ENCODE measurements around the gene HERPUD1. TPM values are rescaled to one million over a fixed set of nuclear protein-coding genes. Genes with fewer than 3 reads are reported as not detected.

Gene HERPUD1
- total RNA-seq (209 TPM), polyA plus RNA-seq (ENCODE audit: insufficient read depth, low read depth, low replicate concordance) (234 TPM)
- long read RNA-seq, donor 1, transcript HERPUD1-216 (2 exons, 509 nt), result minor isoform, 7 of 42 reads
- long read RNA-seq, donor 1, transcript HERPUD1-204 (8 exons, 2,946 nt), result major isoform, 23 of 42 reads
- long read RNA-seq, donor 1, partial matches to known transcripts, result 7 of 42 reads
- long read RNA-seq, donor 1, other reads (novel, unspliced or antisense), result 0 of 42 reads
- long read RNA-seq, donor 2, transcript HERPUD1-204 (8 exons, 2,946 nt), result major isoform, 27 of 33 reads
- long read RNA-seq, donor 2, partial matches to known transcripts, result 0 of 33 reads
- long read RNA-seq, donor 2, other reads (novel, unspliced or antisense), result 0 of 33 reads
- long read RNA-seq, donor 3, transcript HERPUD1-204 (8 exons, 2,946 nt), result major isoform, 41 of 65 reads
- long read RNA-seq, donor 3, partial matches to known transcripts, result 12 of 65 reads
- long read RNA-seq, donor 3, other reads (novel, unspliced or antisense), result 0 of 65 reads
- long read RNA-seq, donor 4, transcript HERPUD1-204 (8 exons, 2,946 nt), result major isoform, 29 of 36 reads
- long read RNA-seq, donor 4, partial matches to known transcripts, result 0 of 36 reads
- long read RNA-seq, donor 4, other reads (novel, unspliced or antisense), result 0 of 36 reads
- long read RNA-seq, donor 5, partial matches to known transcripts, result 0 of 2 reads
- long read RNA-seq, donor 5, other reads (novel, unspliced or antisense), result 0 of 2 reads
- long read RNA-seq, donor 6, transcript HERPUD1-204 (8 exons, 2,946 nt), result major isoform, 12 of 24 reads
- long read RNA-seq, donor 6, partial matches to known transcripts, result 9 of 24 reads
- long read RNA-seq, donor 6, other reads (novel, unspliced or antisense), result 0 of 24 reads
- long read RNA-seq, donor 7, transcript HERPUD1-201 (8 exons, 1,862 nt), result minor isoform, 9 of 253 reads
- long read RNA-seq, donor 7, transcript HERPUD1-204 (8 exons, 2,946 nt), result major isoform, 223 of 253 reads
- long read RNA-seq, donor 7, partial matches to known transcripts, result 5 of 253 reads
- long read RNA-seq, donor 7, other reads (novel, unspliced or antisense), result 10 of 253 reads
- long read RNA-seq, donor 8, transcript HERPUD1-204 (8 exons, 2,946 nt), result major isoform, 22 of 35 reads
- long read RNA-seq, donor 8, partial matches to known transcripts, result 9 of 35 reads
- long read RNA-seq, donor 8, other reads (novel, unspliced or antisense), result 0 of 35 reads
- long read RNA-seq, donor 9, transcript HERPUD1-204 (8 exons, 2,946 nt), result major isoform, 19 of 27 reads
- long read RNA-seq, donor 9, partial matches to known transcripts, result 5 of 27 reads
- long read RNA-seq, donor 9, other reads (novel, unspliced or antisense), result 0 of 27 reads
- long read RNA-seq, donor 10, transcript HERPUD1-201 (8 exons, 1,862 nt), result minor isoform, 5 of 37 reads
- long read RNA-seq, donor 10, transcript HERPUD1-204 (8 exons, 2,946 nt), result major isoform, 20 of 37 reads
- long read RNA-seq, donor 10, transcript HERPUD1-216 (2 exons, 509 nt), result minor isoform, 9 of 37 reads
- long read RNA-seq, donor 10, partial matches to known transcripts, result 0 of 37 reads
- long read RNA-seq, donor 10, other reads (novel, unspliced or antisense), result 0 of 37 reads

DNA sequence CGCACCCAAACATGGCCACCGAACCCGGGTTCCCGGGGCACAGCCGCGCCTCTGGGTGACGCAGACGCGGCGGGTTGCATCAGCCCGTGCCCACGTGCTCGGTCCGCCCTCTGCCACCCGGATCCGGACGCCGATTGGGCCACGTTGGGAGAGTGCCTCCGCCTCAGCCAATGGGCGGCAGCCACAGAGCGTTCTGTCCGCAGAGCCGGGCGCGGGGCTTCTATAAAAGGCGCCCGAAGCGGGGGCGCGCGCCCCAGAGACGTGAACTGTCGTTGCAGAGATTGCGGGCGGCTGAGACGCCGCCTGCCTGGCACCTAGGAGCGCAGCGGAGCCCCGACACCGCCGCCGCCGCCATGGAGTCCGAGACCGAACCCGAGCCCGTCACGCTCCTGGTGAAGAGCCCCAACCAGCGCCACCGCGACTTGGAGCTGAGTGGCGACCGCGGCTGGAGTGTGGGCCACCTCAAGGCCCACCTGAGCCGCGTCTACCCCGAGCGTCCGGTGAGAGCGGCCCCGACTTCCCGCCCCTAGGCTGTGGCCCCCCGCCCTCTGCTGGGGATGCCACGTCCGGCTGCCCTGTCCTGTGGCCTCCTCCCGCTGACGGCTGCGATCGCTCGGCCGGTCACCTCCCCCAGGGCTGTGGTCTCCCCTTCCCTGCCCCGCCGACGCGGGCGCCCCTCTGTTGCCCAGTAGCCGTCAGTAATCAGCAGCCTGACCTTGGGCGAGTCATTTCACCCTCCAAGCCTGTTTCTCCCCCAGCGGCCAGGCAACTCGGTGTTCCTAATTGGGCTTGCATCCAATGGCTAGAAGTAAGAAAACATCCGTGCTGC lies at the start of gene HERPUD1:
Gene HERPUD1 (plus strand): TSS at position 251 of the 829 bp plus-strand sequence. CDS start 103 bp downstream, at position 354.
- DNase-seq (peak; percentile 98 to 100 (median 99)), FAIRE-seq (peak; percentile 78)
- H3K9me3 ChIP-seq (ENCODE audit: control insufficient read depth in 2 of 3, insufficient read depth in 1 of 3, low read length in 3 of 3), result no peaks in the 10 kb centered on the region
- peaks cover 5 to 19% (median 18%) of the 10 kb centered on the region in 3 donors for H3K4me1 ChIP-seq (ENCODE audit: control insufficient read depth in 2 of 3, insufficient read depth in 2 of 3, low read depth in 1 of 3, low read length in 3 of 3)
- H3K27ac ChIP-seq (ENCODE audit: low read depth in 2 of 2, low read length in 2 of 2), result peak within 1 kb of the TSS; percentile 99
- H3K9ac ChIP-seq (ENCODE audit: low read length in 3 of 3), result peak within 1 kb of the TSS; percentile 39 to 99 (median 95)
- peak within 1 kb of the TSS; percentile 78 to 89 (median 87) for H3K4me3 ChIP-seq (ENCODE audit: low read length in 3 of 3)
- peaks cover 6 to 24% (median 16%) of the 10 kb centered on the region in 3 donors for H3K36me3 ChIP-seq (ENCODE audit: control insufficient read depth in 2 of 3, insufficient read depth in 3 of 3, low read length in 3 of 3)
- TF ChIP-seq, protein P1, sequence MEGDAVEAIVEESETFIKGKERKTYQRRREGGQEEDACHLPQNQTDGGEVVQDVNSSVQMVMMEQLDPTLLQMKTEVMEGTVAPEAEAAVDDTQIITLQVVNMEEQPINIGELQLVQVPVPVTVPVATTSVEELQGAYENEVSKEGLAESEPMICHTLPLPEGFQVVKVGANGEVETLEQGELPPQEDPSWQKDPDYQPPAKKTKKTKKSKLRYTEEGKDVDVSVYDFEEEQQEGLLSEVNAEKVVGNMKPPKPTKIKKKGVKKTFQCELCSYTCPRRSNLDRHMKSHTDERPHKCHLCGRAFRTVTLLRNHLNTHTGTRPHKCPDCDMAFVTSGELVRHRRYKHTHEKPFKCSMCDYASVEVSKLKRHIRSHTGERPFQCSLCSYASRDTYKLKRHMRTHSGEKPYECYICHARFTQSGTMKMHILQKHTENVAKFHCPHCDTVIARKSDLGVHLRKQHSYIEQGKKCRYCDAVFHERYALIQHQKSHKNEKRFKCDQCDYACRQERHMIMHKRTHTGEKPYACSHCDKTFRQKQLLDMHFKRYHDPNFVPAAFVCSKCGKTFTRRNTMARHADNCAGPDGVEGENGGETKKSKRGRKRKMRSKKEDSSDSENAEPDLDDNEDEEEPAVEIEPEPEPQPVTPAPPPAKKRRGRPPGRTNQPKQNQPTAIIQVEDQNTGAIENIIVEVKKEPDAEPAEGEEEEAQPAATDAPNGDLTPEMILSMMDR (IDR thresholded peaks at IDR 0.05; ENCODE audit: borderline replicate concordance, extremely low read depth, insufficient read depth), result no peak
- H3K27me3 ChIP-seq (ENCODE audit: control insufficient read depth, insufficient read depth, low read length), result no peaks in the 10 kb centered on the region
- intact Hi-C loops (cut with DNase I), result no loop called here

- intact Hi-C loops (cut with DNase I), result no loop called here
- H3K27ac ChIP-seq (ENCODE audit: low read depth in 2 of 2, low read length in 2 of 2), result no peak overlapping the region
- FAIRE-seq, result no peak
These were observed 48.4 kb upstream of the HERPUD1 start for GRCh38 chr16:56883586-56883985.

More at GRCh38 chr16:56883586-56883985, 48.4 kb upstream of the HERPUD1 start:
- no peak overlapping the region for H3K9ac ChIP-seq (ENCODE audit: low read length in 3 of 3)
- H3K4me3 ChIP-seq (ENCODE audit: low read length in 3 of 3), result no peak overlapping the region
- no peaks in the 10 kb centered on the region for H3K27me3 ChIP-seq (ENCODE audit: control insufficient read depth, insufficient read depth, low read length)
- no peaks in the 10 kb centered on the region for H3K4me1 ChIP-seq (ENCODE audit: control insufficient read depth in 2 of 3, insufficient read depth in 2 of 3, low read depth in 1 of 3, low read length in 3 of 3)
- DNase-seq, result no peak
- H3K36me3 ChIP-seq (ENCODE audit: control insufficient read depth in 2 of 3, insufficient read depth in 3 of 3, low read length in 3 of 3), result peaks cover 0 to 2% (median 0%) of the 10 kb centered on the region in 3 donors
- no peaks in the 10 kb centered on the region for H3K9me3 ChIP-seq (ENCODE audit: control insufficient read depth in 2 of 3, insufficient read depth in 1 of 3, low read length in 3 of 3)
- TF ChIP-seq, protein P1 (IDR thresholded peaks at IDR 0.05; ENCODE audit: borderline replicate concordance, extremely low read depth, insufficient read depth), result no peak

All from kidney (tissue), 22 donors.